ENCODE measurements around the gene PC.

DNA sequence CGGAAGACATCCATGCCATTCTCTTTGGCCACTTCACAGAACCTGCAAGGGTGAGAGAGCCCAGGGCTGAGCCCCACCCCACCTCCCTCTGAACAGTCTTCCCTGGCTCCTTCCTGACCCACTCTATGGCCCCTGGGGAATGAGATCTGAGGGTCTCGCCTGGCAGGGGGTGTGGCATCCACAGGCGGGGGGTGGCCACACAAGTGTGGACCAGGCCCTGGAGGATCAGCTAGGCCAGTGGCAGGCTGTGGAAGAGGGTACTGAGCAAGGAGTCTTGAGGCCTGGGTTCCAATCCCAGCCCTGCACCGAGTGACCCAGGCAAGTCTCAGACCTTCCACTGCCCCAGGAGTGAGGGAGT is 107.0 kb downstream of the PC start:
- TF ChIP-seq TAF1 (IDR thresholded peaks at IDR 0.05; ENCODE audit: low read depth) = no peak
- TF ChIP-seq YY1 (IDR thresholded peaks at IDR 0.05; ENCODE audit: low read depth) = no peak
- TF ChIP-seq TCF12 (IDR thresholded peaks at IDR 0.05; ENCODE audit: low read depth) = no peak
- TF ChIP-seq EGR1 (IDR thresholded peaks at IDR 0.05) = no peak
- TF ChIP-seq, protein P1, sequence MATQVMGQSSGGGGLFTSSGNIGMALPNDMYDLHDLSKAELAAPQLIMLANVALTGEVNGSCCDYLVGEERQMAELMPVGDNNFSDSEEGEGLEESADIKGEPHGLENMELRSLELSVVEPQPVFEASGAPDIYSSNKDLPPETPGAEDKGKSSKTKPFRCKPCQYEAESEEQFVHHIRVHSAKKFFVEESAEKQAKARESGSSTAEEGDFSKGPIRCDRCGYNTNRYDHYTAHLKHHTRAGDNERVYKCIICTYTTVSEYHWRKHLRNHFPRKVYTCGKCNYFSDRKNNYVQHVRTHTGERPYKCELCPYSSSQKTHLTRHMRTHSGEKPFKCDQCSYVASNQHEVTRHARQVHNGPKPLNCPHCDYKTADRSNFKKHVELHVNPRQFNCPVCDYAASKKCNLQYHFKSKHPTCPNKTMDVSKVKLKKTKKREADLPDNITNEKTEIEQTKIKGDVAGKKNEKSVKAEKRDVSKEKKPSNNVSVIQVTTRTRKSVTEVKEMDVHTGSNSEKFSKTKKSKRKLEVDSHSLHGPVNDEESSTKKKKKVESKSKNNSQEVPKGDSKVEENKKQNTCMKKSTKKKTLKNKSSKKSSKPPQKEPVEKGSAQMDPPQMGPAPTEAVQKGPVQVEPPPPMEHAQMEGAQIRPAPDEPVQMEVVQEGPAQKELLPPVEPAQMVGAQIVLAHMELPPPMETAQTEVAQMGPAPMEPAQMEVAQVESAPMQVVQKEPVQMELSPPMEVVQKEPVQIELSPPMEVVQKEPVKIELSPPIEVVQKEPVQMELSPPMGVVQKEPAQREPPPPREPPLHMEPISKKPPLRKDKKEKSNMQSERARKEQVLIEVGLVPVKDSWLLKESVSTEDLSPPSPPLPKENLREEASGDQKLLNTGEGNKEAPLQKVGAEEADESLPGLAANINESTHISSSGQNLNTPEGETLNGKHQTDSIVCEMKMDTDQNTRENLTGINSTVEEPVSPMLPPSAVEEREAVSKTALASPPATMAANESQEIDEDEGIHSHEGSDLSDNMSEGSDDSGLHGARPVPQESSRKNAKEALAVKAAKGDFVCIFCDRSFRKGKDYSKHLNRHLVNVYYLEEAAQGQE (IDR thresholded peaks at IDR 0.05; ENCODE audit: low read depth) = no peak
- no peak for TF ChIP-seq EP300 (IDR thresholded peaks at IDR 0.05; ENCODE audit: borderline replicate concordance)
- no peak for TF ChIP-seq CREB1 (IDR thresholded peaks at IDR 0.05; ENCODE audit: low read depth)

All from Ishikawa (cell line).